HG02642 (cell line): ENCODE results near the gene ANKRD16.
"Not testable (repeated sequence)": the region's sequence is repeated elsewhere in the genome, so short reads cannot be mapped to it uniquely, and the experiment has no call there.

Experiments
- ATAC-seq: cut with Tn5 transposase; IDR thresholded peaks from one replicate; pipeline ENCODE4 v1.9.1; 2021; ENCODE audit warnings: mild to moderate bottlenecking; ENCODE audit not compliant: unreplicated experiment, poor library complexity

ANKRD16 gene

DNA sequence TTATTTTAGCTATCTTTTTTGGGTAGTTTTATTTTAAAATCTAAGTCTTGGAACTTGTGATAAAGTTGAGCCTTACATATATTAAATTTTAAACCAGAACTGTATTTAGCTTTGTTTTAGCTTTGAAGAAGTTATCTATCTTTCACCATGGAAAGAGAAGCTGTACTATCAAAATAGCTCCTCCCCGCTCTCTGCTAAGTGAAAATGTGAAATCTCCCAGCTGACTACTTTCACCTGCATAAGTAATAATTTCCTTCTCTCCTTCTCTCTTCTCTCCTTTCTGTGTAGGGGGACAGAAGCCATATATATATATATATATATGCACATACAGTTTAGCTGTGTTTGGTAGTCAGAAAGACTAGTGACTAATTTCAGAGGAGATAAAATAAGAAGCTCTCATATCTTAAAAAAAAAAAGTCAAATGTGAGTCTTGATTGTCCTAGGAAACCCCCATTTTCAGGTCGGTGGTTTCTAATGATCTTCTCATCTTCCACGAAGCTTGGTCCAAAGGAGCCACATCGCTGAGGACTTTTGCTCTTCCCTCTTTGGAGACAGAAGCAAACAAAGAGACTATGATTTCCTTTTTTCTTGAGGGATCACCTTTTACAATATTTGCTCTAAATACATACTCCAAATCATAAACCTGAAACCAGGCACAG lies 45.9 kb downstream of the ANKRD16 start:
- no peak for ATAC-seq

DNA sequence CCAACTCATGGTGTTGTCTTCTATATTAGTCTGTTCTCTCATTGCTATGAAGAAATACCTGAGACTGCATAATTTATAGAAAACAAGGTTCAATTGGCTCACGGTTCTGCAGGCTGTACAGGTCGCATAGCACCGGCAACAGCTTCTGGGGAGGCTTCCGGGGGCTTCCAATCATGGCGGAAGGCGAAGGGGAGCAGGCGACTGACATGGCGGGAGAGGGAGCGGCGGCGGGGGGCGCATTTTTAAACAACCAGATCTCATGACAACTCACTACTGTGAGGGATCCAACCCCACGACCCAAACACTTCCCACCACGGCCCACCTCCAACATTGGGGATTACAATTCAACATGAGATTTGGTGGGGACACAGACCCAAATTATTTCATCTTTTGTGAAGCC lies 47.7 kb downstream of the ANKRD16 start:
- no peak for ATAC-seq

GRCh38 chr10:5840314-5841307 lies 49.1 kb downstream of the ANKRD16 start:
- ATAC-seq, result peak; percentile 86

GRCh38 chr10:5836181-5836580 lies 53.5 kb downstream of the ANKRD16 start:
- not testable (repeated sequence) for ATAC-seq

DNA sequence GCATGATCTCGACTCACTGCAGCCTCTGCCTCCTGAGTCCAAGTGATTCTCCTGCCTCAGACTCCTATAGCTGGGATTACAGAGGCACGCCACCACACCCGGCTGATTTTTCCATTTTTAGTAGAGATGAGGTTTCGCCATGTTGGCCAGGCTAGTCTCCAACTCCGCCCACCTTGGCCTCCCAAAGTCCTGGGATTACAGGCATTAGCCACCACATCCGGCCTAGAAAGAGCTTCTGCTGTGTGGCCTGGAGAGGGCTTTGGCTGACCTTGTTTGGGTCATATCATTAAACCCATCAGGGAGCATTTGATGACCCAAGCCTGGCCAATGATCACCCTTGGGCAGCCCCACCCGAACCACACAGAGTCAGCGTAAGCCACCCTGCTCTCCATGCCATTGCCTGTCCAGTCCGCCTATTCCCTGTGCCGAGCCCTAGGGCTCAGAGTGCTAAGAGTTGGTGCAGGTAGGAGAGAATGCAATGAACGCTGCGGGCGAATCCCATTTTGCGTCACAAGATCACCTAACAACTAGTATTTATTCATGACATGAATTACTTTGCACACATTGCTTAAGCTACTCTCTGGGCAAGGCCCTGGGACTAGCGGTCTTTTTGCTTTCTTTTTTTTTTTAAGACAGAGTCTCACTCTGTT lies 54.1 kb downstream of the ANKRD16 start:
- no peak for ATAC-seq

DNA sequence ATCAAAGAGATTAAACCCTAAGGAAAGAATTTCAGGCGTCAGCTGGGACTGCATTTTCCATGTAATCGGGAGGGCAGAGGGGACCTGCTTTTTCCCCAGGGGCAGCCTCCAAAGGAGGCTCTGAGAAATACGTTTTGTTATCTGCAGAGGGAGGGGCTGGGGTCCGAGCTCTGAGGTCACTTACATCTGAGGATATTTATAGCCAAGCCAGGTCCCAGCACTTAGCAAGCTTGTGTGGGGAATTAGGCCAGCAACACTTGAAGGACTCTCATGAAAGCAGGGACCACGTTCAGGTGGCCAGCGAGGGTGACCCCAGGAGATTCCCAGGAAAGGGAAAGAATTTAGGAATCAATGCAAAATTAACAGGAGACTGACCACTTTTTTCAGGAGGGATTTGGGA lies 55.9 kb downstream of the ANKRD16 start:
- no peak for ATAC-seq

DNA sequence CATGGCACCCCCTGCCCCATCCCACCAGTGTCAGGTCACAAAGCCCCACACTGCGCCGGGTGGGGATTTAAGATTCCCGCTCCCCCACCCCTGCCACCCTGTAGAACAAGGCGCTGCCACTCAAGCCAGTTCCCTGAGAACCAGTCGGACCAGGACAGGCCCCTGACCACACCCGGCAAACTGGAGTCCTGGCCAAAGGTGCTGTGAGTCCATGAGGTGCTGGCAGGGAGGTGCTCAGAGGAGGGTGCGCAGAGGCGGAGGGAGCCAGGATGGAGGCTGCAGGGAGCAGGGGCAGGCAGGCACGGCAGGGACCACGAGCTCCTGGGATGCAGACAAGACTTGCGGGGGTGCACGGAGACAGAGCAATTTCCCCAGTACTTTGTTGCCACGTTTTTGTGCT lies 56.7 kb downstream of the ANKRD16 start:
- no peak for ATAC-seq

DNA sequence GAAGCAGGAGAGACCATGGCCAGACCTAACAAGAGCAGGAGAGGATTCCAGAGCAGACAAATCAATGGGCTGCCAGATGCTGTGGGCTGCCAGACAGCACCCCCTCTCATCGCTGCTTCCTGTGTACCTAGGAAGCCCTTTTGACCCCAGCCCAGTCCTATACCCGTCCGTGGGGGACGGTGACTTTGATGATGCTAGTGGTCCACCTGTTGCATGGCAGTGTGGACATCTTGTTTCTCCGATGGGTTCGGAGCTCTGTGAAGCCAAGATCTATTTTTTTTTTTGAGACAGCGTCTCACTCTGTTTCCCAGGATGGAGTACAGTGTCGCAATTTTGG lies 58.3 kb downstream of the ANKRD16 start:
- ATAC-seq, result no peak

GRCh38 chr10:5830629-5831445 lies 58.9 kb downstream of the ANKRD16 start:
- ATAC-seq, result no peak

- no peak for ATAC-seq
Observed at GRCh38 chr10:5829267-5829666, 60.4 kb downstream of the ANKRD16 start.

DNA sequence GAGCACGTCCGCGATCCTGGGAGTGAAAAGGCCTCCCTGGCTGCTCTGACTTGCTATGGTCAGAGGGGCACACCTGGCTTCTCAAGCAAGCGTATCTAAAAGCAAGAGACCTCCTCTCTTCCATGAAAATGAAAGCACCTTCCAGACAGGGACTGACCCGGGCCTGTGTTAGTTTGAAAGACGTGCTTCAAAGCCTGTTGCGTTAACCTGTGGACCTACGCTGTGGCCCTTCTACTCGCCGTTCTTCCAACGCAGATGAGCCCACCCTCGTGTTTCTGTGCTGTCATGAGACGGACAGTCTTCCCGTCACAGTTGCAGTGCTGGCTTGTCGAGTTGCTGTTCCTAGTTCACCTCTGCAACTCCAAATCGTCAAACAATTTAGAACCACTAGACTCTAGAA lies 61.0 kb downstream of the ANKRD16 start:
- no peak for ATAC-seq

DNA sequence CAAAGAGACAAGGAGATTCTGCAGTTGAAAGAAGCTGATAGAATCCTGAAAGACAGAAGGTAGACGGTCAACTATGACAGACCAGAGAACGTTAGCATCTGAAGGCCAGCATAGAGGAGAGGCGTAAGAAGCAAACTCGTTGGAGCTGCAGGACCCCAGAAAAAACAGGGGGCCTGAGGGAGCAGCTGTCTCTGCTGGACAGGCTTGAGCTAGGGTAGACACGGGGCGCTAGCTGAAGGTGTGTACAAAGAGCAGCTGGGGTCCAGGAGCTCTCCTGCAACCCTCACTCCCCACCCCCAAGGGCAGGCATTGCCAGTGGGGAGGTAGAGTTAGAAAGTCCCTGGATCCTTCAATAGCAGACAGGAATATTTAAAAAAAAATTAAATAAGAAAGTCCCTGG lies 61.9 kb downstream of the ANKRD16 start:
- no peak for ATAC-seq

DNA sequence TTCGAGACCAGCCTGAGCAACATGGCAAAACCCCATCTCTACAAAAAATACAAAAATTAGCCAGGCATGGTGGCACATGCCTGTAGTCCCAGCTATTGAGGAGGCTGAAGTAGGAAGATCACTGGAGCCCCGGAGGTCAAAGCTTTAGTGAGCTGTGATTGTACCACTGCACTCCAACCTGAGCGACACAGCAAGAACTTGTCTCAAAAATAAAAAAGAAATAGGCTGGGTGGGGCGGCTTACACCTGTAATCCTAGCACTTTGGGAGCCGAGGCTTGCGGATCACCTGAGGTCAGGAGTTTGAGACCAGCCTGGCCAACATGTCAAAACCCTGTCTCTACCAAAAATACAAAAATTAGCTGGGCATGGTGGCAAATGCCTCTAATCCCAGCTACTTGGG lies 63.2 kb downstream of the ANKRD16 start:
- not testable (repeated sequence) for ATAC-seq

- ATAC-seq, result peak; percentile 42
Observed at GRCh38 chr10:5818894-5819293, 70.8 kb downstream of the ANKRD16 start.

DNA sequence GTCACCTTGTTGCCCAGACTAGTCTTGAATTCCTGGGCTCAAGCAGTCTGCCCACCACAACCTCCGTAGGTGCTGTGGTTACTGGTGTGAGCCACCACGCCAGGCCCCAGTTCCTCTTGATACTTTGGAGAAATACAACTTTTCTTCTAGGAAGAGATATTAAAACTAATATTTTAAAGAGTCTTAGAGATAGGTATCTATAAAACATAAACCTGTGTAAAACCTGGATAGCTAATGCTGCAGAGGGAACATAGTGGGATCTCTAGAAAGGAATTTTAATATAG lies 71.7 kb downstream of the ANKRD16 start:
- ATAC-seq, result no peak

GRCh38 chr10:5817322-5818047 lies 72.2 kb downstream of the ANKRD16 start:
- ATAC-seq, result no peak

- ATAC-seq, result no peak
Observed at GRCh38 chr10:5816170-5816569, 73.5 kb downstream of the ANKRD16 start.

- ATAC-seq, result no peak
Observed at GRCh38 chr10:5814110-5815107, 75.3 kb downstream of the ANKRD16 start.
